A673 (cell line): ENCODE data around the gene BCAR3.

ENCODE experiments used
- CTCF ChIP-seq: fragments of 300-800, 200-600 bp; sonication (generic); conservative IDR thresholded peaks from 2 replicates; pipeline ENCODE4 v1.5.1; 2017; ENCODE audit warnings: low read depth, mild to moderate bottlenecking, antibody characterized with exemption, low read length, moderate library complexity, mixed read lengths
- EZH2 ChIP-seq: fragments of 200-600 bp; sonication (generic); IDR thresholded peaks from 2 replicates; pipeline ENCODE4 v1.6.1; 2017; ENCODE audit warnings: borderline replicate concordance, low read depth, mild to moderate bottlenecking, mixed read lengths, antibody characterized with exemption, low read length; ENCODE audit not compliant: poor library complexity, severe bottlenecking

GRCh38 chr1:93659822-93660503 lies 21.7 kb downstream of the BCAR3 start:
- TF ChIP-seq EZH2 (no peak), CTCF (no peak)
